HCT116 (cell line): ENCODE data around the gene SERTAD3. TPM values are rescaled to one million over a fixed set of nuclear protein-coding genes. Genes with fewer than 3 reads are reported as not detected.

ENCODE experiments used
- CBX3 ChIP-seq: IDR thresholded peaks from 2 replicates; pipeline ENCODE4 v1.6.1; 2012; ENCODE audit warnings: low read depth
- CTCF ChIP-seq, 3 experiments: fragments of 200-600 bp in 1 of 3; sonication (generic) in 1 of 3; IDR thresholded peaks in 2 of 3; conservative IDR thresholded peaks in 1 of 3; 2 replicates each; pipeline ENCODE4 v1.5.1; 2012 to 2017; ENCODE audit warnings: low read depth in 2 of 3, low read length in 2 of 3, antibody characterized with exemption in 1 of 3, borderline replicate concordance in 1 of 3, control low read depth in 1 of 3, mild to moderate bottlenecking in 1 of 3, mixed read lengths in 1 of 3, mixed run types in 1 of 3, moderate library complexity in 1 of 3; ENCODE audit not compliant: insufficient read depth in 1 of 3
- FOSL1 ChIP-seq: IDR thresholded peaks from 2 replicates; pipeline ENCODE4 v1.6.1; 2012; ENCODE audit warnings: low read depth
- POLR2A ChIP-seq: IDR thresholded peaks from 2 replicates; pipeline ENCODE4 v1.7.0; 2011; ENCODE audit warnings: borderline replicate concordance; ENCODE audit not compliant: insufficient read depth, insufficient read length; ENCODE audit errors: extremely low read depth
- POLR2AphosphoS5 ChIP-seq: IDR thresholded peaks from 2 replicates; pipeline ENCODE4 v1.6.1; 2011; ENCODE audit warnings: mild to moderate bottlenecking, low read depth, low read length, moderate library complexity
- TCF7L2 ChIP-seq: IDR thresholded peaks from 2 replicates; pipeline ENCODE4 v1.7.0; 2011; ENCODE audit warnings: borderline replicate concordance, inconsistent platforms; ENCODE audit not compliant: insufficient read depth, insufficient read length; ENCODE audit errors: extremely low read depth
- YY1 ChIP-seq: IDR thresholded peaks from 2 replicates; pipeline ENCODE4 v1.6.1; 2011; ENCODE audit warnings: low read length, low read depth, moderate library complexity, mild to moderate bottlenecking; ENCODE audit not compliant: insufficient replicate concordance; ENCODE audit errors: extremely low read depth
- ZNF274 ChIP-seq: fragments of 200-500 bp; sonication (Bioruptor generic); IDR thresholded peaks from 2 replicates; pipeline ENCODE4 v1.6.1; 2014; ENCODE audit warnings: mild to moderate bottlenecking, low read depth, low read length, inconsistent platforms
- total RNA-seq: library from RNA; stranded (reverse); gene quantifications from one replicate; pipeline ENCODE4 v1.2.1, GENCODE V29; 2021; ENCODE audit not compliant: unreplicated experiment
- TF ChIP-seq, protein P1 (sequence below): IDR thresholded peaks from 2 replicates; pipeline ENCODE4 v1.6.1; 2012; ENCODE audit warnings: low read depth

Gene SERTAD3
- total RNA-seq, 1 experiment from 2014 or later, result 32.4 TPM

GRCh38 chr19:40414542-40415535 lies 29.3 kb downstream of the SERTAD3 start (continued):
- TF ChIP-seq, protein P1, sequence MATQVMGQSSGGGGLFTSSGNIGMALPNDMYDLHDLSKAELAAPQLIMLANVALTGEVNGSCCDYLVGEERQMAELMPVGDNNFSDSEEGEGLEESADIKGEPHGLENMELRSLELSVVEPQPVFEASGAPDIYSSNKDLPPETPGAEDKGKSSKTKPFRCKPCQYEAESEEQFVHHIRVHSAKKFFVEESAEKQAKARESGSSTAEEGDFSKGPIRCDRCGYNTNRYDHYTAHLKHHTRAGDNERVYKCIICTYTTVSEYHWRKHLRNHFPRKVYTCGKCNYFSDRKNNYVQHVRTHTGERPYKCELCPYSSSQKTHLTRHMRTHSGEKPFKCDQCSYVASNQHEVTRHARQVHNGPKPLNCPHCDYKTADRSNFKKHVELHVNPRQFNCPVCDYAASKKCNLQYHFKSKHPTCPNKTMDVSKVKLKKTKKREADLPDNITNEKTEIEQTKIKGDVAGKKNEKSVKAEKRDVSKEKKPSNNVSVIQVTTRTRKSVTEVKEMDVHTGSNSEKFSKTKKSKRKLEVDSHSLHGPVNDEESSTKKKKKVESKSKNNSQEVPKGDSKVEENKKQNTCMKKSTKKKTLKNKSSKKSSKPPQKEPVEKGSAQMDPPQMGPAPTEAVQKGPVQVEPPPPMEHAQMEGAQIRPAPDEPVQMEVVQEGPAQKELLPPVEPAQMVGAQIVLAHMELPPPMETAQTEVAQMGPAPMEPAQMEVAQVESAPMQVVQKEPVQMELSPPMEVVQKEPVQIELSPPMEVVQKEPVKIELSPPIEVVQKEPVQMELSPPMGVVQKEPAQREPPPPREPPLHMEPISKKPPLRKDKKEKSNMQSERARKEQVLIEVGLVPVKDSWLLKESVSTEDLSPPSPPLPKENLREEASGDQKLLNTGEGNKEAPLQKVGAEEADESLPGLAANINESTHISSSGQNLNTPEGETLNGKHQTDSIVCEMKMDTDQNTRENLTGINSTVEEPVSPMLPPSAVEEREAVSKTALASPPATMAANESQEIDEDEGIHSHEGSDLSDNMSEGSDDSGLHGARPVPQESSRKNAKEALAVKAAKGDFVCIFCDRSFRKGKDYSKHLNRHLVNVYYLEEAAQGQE, result no peak
- no peak for TF ChIP-seq FOSL1
- no peak for TF ChIP-seq POLR2AphosphoS5
- TF ChIP-seq CBX3, result no peak
- no peak for TF ChIP-seq TCF7L2
- no peak for TF ChIP-seq POLR2A
- TF ChIP-seq ZNF274, result no peak
- no peak for TF ChIP-seq YY1
- no peak for TF ChIP-seq CTCF (IDR thresholded peaks at IDR 0.05 in 2 of 3, conservative IDR thresholded peaks at IDR 0.05 in 1 of 3; ENCODE audit: borderline replicate concordance in 1 of 3, insufficient read depth in 1 of 3, low read depth in 2 of 3, low read length in 2 of 3)
